ENCODE results near the gene PHGDH. TPM values are rescaled to one million over a fixed set of nuclear protein-coding genes. Genes with fewer than 3 reads are reported as not detected.

Gene PHGDH
- polyA plus RNA-seq, 3 donors from 2014 or later: 2.6 to 3.8 TPM; not detected in 1

DNA sequence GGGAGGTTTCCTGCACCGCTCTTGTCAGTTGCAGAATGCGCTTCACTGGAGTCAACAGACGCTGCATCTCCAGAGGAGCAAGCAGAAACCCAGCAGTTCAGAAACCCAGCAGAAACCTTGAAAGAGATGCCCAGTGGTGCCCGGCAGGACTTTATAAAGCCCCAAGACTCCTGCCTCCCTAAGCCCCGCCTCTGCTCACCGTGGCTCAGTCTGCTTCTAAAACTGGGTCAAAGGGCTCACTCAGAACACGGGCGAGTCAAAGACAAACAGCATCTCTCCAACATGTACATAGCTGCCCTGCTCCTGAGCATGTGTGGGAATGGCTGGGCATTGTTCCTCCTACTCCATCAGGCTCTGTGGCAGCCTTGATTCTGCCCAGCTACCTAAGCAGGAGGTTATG is 57.0 kb downstream of the PHGDH start, which contains the start of gene HMGCS2:
Gene HMGCS2 (minus strand): TSS at position 128 of the 400 bp plus-strand sequence. CDS start 61 bp downstream, at position 67.
- Mint-ChIP-seq H3K4me3 (no peak within 1 kb of the TSS), H3K27ac (no peak within 1 kb of the TSS), H3K9me3 (peaks cover 0 to 4% (median 0%) of the 10 kb centered on the region in 6 donors), H3K27me3 (ENCODE audit: low read depth in 3 of 3) (peaks cover 0 to 8% (median 6%) of the 10 kb centered on the region in 3 donors), H3K36me3 (no peaks in the 10 kb centered on the region), H3K4me1 (no peaks in the 10 kb centered on the region)
- DNase-seq: no peak

DNA sequence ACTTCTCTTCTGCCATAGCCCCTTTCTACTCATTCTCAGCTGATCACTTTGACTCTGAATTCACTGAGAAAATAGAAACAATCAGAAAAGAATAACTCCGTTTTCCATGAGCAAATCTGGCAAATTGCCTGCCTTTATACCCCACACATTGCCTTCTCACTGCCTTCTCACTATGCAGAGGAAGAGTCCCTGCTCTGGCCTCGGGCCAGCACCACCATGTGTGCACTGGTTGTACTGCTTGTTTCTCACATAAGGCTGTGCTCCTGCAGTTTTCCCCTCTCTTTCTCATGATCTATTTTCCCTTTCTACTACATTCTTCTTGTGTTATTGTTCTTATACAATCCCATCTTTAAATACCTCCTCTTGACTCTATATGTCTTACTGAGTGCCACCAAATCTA is 59.3 kb downstream of the PHGDH start:
- H3K27me3 Mint-ChIP-seq (ENCODE audit: low read depth in 3 of 3): peaks cover 0 to 6% (median 3%) of the 10 kb centered on the region in 3 donors
- no peaks in the 10 kb centered on the region for H3K36me3 Mint-ChIP-seq
- H3K27ac Mint-ChIP-seq: no peak overlapping the region
- H3K4me3 Mint-ChIP-seq: no peak overlapping the region
- peaks cover 0 to 2% (median 0%) of the 10 kb centered on the region in 6 donors for H3K9me3 Mint-ChIP-seq
- H3K4me1 Mint-ChIP-seq: no peaks in the 10 kb centered on the region
- no peak for DNase-seq

DNA sequence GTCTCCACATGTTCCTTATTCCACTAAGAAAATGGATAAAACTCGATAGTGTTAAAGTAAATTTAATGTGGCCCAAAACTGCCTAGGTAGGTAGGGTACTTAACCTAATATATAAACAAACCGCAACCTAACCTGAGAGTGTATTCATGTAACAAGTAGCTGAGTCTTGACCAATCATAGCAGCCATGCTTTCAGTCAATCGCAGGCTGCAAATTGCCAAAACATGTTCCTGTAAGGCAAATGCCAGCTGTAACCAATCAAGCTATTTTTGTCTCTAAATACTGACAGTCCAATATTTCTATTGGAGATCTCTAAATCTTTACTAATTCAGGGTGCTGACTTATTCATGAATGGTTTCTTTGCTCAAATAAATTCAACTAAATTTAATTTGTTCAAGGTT is 60.0 kb downstream of the PHGDH start:
- Mint-ChIP-seq H3K36me3 (no peaks in the 10 kb centered on the region), H3K4me1 (no peaks in the 10 kb centered on the region), H3K4me3 (no peak overlapping the region), H3K9me3 (peaks cover 0 to 2% (median 0%) of the 10 kb centered on the region in 6 donors), H3K27me3 (ENCODE audit: low read depth in 3 of 3) (peaks cover 2 to 6% (median 3%) of the 10 kb centered on the region in 3 donors), H3K27ac (no peak overlapping the region)
- no peak for DNase-seq

DNA sequence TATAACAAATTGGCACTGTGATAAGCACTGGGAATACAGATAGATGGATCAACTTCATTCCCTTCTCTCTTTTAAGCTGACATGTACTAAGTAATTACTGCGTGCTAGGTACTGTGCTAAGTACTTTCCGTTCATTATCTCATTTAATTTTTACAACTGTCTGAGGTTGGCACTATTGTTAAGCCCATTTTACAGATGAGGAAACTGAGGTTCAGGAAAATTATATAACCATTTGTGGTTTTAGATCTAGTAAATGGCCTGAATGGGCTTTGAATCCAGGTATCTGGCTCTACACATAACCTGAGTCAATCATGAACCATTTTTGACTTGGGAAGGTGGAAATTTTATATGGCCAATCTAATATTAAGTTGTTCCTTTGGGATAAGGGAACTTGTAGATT is 60.6 kb downstream of the PHGDH start:
- Mint-ChIP-seq H3K4me3 (no peak overlapping the region), H3K27ac (no peak overlapping the region), H3K9me3 (peaks cover 0 to 2% (median 0%) of the 10 kb centered on the region in 6 donors), H3K4me1 (no peaks in the 10 kb centered on the region), H3K27me3 (ENCODE audit: low read depth in 3 of 3) (peaks cover 0 to 3% (median 2%) of the 10 kb centered on the region in 3 donors), H3K36me3 (no peaks in the 10 kb centered on the region)
- no peak for DNase-seq

DNA sequence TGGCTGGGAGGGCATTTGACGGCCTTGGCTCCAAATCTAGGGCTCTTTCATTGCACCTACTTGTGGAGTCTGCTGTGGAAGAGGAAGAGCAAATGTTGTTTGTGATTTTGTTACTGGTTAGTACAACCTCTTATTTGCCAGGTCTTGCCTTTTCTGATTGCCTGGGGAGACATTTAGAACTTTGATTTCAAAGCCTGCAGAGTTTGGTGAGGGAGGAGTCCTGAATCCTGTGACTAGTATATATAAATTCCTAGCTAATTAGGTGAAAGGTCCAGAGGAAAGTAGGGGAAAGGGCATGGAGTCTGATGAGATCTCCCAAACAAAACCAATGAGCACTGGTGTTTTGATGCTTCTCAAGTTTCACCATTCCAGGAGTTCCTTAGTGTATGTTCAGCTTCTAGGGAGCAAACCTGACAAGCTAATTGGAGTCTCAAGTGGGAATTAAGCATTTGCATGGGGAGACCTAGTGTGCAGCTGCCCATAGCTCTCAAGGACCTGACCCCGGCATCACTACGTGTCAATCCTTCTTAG is 62.0 kb downstream of the PHGDH start:
- DNase-seq: no peak
- Mint-ChIP-seq H3K36me3 (no peaks in the 10 kb centered on the region), H3K4me3 (no peak overlapping the region), H3K27me3 (ENCODE audit: low read depth in 3 of 3) (peaks cover 0 to 2% (median 0%) of the 10 kb centered on the region in 3 donors), H3K27ac (no peak overlapping the region), H3K9me3 (peaks cover 0 to 2% (median 0%) of the 10 kb centered on the region in 6 donors), H3K4me1 (no peaks in the 10 kb centered on the region)

DNA sequence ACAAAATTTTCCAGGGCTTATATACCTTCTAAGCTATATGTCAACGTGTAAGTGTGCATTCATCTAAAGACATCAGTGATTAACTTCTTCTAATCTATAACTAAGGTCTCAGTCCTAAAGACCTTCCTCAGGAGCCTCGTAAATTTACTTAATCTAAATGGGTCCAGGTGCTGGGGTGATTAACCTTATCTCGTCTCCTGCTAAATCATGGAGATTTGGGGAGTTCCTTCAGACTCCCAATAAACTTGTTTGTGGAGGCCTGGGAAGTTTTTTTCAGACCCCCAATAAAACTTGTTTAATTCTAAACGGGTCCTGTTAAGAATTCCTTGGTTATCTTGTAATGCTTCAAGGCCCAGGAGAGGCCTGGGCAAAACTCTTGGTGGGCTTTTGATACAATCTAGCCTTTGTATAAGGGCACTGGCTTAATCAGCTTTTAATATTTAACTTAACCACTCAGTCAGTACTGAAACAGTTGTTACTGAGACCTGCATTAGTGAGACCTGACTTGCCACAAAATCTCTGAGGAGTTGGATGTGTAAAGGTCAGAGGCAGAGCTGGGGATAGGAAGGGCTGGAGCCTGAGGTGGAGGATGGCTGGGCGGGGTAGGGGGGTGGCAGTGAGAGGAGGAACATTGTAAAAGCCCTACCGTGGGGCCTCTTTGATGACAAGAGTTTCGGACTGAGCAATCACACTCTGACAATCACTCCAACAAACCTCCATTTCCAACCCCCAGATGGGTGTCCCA is 63.2 kb downstream of the PHGDH start:
- DNase-seq: no peak
- Mint-ChIP-seq H3K27me3 (ENCODE audit: low read depth in 3 of 3) (peaks cover 0 to 2% (median 2%) of the 10 kb centered on the region in 3 donors), H3K4me3 (no peak overlapping the region), H3K4me1 (no peaks in the 10 kb centered on the region), H3K27ac (no peak overlapping the region), H3K9me3 (peaks cover 0 to 2% (median 0%) of the 10 kb centered on the region in 6 donors), H3K36me3 (no peaks in the 10 kb centered on the region)

DNA sequence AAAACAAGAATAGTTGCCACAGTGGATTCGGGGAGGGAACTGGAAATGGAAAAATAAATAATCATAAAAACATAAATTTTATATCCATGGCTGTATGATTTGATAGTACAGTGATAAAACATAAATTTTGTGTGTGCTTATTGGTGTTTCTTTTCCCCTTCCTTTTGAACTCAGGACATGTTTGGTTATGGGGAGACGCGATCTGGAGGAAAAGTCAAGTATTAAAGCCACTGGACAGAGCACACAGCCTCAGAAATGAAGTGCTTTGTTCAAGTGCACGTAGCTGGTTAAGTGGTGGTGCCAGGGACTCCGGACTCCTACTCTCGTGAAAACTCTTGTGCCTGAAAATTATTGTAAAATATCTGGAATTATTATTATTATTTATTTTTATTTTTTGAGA is 66.6 kb downstream of the PHGDH start:
- Mint-ChIP-seq H3K9me3 (peaks cover 0 to 2% (median 0%) of the 10 kb centered on the region in 6 donors), H3K27me3 (ENCODE audit: low read depth in 3 of 3) (peaks cover 2 to 4% (median 4%) of the 10 kb centered on the region in 3 donors), H3K27ac (no peak overlapping the region), H3K4me3 (no peak overlapping the region), H3K4me1 (no peaks in the 10 kb centered on the region), H3K36me3 (no peaks in the 10 kb centered on the region)
- no peak for DNase-seq

DNA sequence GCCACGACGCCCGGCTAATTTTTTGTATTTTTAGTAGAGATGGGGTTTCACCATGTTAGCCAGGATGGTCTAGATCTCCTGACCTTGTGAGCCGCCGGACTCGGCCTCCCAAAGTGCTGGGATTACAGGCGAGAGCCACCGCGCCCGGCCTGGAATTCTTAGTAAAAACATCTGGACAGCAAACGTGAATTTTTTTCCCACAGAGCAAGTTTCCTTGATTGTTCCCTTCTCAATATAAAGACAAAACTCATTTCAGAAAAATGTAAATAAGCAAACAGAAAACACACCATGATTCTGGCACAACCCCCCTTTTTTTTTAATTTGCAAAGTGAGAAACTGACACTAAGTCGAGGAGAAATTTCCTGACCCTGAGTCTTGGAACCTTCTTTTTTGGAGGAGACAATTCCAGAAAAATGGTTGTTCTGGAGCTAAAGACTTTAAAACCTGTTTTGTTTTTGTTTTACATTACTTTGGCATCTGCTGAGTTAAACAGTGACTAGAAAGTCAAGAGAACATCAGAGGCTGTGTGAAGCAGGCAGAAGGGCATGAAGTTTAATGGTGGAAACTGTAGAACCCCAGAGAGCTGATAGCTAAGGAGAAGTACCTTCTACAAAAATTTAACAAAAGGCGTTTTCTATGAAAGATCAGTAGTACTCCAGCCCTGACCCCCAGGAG is 67.3 kb downstream of the PHGDH start:
- Mint-ChIP-seq H3K4me1 (no peaks in the 10 kb centered on the region), H3K27ac (no peak overlapping the region), H3K9me3 (peaks cover 0 to 2% (median 0%) of the 10 kb centered on the region in 6 donors), H3K36me3 (no peaks in the 10 kb centered on the region), H3K27me3 (ENCODE audit: low read depth in 3 of 3) (peaks cover 4 to 7% (median 4%) of the 10 kb centered on the region in 3 donors), H3K4me3 (no peak overlapping the region)
- no peak for DNase-seq

DNA sequence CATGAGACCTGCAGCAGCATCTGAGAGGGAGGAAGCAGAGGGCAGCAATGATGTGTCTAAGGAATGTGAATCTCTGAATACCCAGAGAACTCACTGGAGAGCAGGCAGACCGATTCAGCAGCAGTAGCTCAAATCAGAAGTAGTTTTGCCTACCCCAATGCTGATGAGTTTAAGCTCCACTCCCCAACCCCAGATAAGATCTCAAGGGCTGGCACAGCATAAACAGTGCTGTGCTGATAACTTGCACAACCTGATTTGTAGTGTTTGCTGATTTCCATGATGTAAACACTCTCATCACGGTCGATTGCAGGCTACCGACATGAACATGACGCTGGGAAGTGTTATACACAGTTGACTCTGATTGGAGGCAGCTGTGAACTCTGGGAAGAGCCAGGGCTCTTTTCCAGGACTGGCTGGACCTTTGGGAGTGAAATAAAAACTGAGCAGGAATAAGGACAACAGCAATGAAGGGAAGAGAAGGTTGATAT is 68.2 kb downstream of the PHGDH start:
- Mint-ChIP-seq H3K4me3 (no peak overlapping the region), H3K27me3 (ENCODE audit: low read depth in 3 of 3) (peaks cover 4 to 7% (median 4%) of the 10 kb centered on the region in 3 donors), H3K9me3 (peaks cover 0 to 2% (median 0%) of the 10 kb centered on the region in 6 donors), H3K36me3 (no peaks in the 10 kb centered on the region), H3K4me1 (no peaks in the 10 kb centered on the region), H3K27ac (no peak overlapping the region)
- no peak for DNase-seq

DNA sequence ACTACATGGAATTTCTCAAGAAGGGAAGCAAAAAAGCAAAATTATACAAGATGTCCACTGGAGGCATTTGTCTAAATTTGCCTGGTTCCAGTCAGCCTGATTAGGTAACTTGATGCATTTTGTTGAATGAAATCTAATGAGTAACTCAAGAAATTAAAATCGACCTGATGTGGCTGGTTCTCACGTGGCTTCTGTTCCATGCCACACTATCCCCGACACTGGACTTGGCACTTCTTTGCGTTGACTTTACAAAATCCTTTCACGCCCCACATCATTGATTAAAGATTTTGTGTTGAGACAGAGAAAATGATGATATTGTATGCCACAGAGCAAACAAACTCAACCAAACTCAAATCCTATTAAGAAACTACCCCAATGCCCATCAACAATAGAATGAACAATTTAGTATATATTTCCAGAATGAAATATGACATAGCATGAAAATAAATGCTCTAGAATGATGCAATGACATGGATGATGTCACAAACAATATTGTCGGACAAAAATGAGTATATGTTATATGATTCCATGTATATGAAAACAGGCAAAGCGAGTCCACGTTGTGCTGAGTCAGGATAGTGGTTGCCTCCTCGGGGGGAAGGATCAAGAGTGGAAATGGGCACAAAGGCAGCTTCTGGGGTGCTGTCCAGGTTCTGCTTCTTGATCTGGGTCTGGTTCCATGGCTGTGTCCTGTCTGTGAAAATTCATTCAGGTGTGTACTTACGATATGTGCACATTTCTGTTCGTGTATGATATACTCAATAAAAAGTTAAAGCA is 69.9 kb downstream of the PHGDH start:
- no peak for DNase-seq
- Mint-ChIP-seq H3K4me3 (no peak overlapping the region), H3K27me3 (ENCODE audit: low read depth in 3 of 3) (peaks cover 3 to 7% (median 4%) of the 10 kb centered on the region in 3 donors), H3K36me3 (no peaks in the 10 kb centered on the region), H3K27ac (no peak overlapping the region), H3K9me3 (no peaks in the 10 kb centered on the region), H3K4me1 (no peaks in the 10 kb centered on the region)

DNA sequence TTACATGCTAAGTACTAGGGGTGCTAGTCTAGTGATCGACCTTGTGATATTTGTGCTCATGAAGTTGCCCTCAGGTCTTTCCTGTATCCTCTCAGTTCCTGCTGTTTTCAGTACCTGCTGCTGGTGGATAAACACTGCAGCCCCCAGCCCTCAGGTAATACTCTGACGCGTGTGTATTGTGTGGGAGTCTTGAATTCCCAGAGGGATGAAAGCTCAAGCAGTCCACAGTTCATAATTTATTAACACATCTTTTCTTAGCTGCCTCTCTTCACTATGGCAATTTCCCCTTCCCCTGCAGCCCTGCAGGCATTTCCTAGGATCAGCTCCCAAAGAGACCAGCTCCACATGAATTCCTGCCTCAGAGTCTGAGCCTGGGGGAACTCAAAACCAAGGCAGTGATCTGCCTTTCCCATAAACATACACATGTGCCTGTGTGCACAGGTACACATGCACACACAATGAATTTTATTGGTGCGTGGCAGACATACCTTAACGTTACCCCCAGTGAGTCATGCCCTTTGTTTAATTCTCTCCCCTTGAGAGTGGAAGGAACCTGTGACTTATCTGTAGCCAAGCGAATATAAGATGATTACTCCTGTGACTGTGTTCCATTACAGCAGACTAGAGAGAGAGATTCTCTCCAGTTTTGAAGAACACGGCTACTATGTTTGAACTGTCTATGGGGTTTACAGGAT is 71.0 kb downstream of the PHGDH start:
- H3K9me3 Mint-ChIP-seq: no peaks in the 10 kb centered on the region
- H3K27me3 Mint-ChIP-seq (ENCODE audit: low read depth in 3 of 3): peaks cover 2 to 7% (median 4%) of the 10 kb centered on the region in 3 donors
- H3K4me3 Mint-ChIP-seq: no peak overlapping the region
- H3K27ac Mint-ChIP-seq: no peak overlapping the region
- H3K36me3 Mint-ChIP-seq: no peaks in the 10 kb centered on the region
- no peak for DNase-seq
- H3K4me1 Mint-ChIP-seq: no peaks in the 10 kb centered on the region

DNA sequence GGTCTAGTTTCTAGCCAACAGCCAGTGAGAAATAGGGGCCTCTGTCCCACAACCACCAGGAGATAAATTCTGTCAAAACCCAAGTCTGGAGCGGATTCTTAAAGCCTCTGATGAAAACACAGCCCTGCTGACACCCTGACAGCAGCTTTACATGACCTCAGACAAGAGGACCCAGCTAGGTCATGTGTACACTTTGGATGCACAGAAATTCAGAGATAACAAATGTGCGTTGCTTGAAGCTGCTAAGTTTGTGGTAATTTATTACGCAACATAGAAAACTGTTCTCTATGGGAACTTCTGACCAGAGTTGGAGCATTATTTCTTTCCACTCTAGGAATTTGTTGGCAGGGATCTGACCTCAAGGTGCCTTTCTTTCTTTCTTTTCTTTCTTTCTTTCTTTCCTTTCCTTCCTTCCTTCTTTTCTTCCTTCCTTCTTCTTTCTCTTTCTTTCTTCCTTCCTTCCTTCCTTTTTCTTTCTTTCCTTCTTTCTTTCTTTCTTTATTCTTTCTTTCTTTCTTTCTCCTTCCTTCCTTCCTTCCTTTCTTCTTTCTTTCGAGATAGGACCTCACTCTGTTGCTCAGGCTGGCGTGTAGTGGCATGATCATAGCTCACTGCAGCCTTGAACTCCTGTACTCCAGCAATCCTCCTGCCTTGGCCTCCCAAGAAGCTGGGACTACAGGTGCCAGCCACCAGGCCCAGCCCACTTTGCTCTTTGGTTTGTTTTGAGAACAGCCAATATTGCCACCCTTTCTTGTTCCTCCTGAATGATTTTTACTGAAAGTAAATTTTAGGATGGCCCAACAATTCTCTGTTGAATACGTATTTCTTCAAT is 71.8 kb downstream of the PHGDH start:
- H3K4me1 Mint-ChIP-seq: no peaks in the 10 kb centered on the region
- no peak for DNase-seq
- no peaks in the 10 kb centered on the region for H3K9me3 Mint-ChIP-seq
- H3K4me3 Mint-ChIP-seq: no peak overlapping the region
- no peaks in the 10 kb centered on the region for H3K36me3 Mint-ChIP-seq
- no peak overlapping the region for H3K27ac Mint-ChIP-seq
- peaks cover 2 to 7% (median 4%) of the 10 kb centered on the region in 3 donors for H3K27me3 Mint-ChIP-seq (ENCODE audit: low read depth in 3 of 3)

Measured in immature natural killer cell (primary cell).